Epithelial cell of proximal tubule (primary cell): Measurements from ENCODE around the gene OR56A1. TPM values are rescaled to one million over a fixed set of nuclear protein-coding genes. Genes with fewer than 3 reads are reported as not detected.

Experiments used
- DNase-seq: peaks from one replicate; pipeline ENCODE4 v3.0.0-alpha.2; 2011; ENCODE audit warnings: low read depth
- H3K4me3 ChIP-seq: 2 replicates; pipeline ENCODE4 v1.5.1; 2011; ENCODE audit warnings: low read depth, mild to moderate bottlenecking, low read length
- total RNA-seq: library from RNA; depleted of rRNA; stranded (reverse); fragments of >200 nt; gene quantifications from 2 replicates; pipeline ENCODE4 v1.2.3, GENCODE V29; 2015
- TF ChIP-seq, protein P1 (sequence below): conservative IDR thresholded peaks from 2 replicates; pipeline ENCODE4 v1.5.1; 2012; ENCODE audit warnings: low read depth, mild to moderate bottlenecking, low read length

The OR56A1 gene
- total RNA-seq, 1 donor from 2014 or later, result not detected

DNA sequence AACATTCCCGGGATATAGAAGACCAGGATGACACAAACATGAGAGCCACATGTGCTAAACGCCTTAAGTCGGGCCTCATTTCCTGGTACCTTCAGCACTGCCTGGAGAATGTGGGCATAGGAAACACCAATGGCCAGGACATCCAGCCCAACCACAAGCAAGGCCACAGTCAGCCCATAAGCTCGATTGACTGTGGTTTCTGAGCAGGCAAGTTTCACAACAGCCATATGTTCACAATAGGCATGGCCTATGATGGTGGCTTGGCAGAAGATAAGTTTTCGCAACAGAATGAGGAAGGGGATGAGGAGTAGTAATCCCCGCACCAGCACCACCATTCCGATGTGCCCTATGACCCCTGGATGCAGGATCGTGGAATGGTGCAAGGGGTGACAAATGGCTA lies 26.9 kb upstream of the OR56A1 start:
- H3K4me3 ChIP-seq, result no peak overlapping the region
- TF ChIP-seq, protein P1, sequence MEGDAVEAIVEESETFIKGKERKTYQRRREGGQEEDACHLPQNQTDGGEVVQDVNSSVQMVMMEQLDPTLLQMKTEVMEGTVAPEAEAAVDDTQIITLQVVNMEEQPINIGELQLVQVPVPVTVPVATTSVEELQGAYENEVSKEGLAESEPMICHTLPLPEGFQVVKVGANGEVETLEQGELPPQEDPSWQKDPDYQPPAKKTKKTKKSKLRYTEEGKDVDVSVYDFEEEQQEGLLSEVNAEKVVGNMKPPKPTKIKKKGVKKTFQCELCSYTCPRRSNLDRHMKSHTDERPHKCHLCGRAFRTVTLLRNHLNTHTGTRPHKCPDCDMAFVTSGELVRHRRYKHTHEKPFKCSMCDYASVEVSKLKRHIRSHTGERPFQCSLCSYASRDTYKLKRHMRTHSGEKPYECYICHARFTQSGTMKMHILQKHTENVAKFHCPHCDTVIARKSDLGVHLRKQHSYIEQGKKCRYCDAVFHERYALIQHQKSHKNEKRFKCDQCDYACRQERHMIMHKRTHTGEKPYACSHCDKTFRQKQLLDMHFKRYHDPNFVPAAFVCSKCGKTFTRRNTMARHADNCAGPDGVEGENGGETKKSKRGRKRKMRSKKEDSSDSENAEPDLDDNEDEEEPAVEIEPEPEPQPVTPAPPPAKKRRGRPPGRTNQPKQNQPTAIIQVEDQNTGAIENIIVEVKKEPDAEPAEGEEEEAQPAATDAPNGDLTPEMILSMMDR, result no peak
- DNase-seq, result no peak

DNA sequence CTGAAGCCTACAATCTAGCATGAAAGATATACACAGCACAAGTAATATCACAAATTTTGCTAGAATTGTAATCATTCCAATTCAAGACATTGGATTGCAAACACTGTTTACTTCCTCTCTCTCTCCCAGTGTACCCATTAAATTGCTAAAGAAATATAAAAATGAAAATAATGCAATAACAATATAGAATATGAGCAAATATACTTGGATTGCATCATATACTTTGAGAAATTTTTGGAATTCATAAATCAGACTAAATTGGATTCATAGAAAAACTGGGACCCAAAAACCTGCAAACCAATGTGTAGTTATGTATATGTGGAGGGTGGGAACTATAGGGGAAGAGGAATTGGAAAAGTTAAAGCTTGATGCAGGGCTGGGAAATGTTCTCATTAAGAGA lies 25.0 kb upstream of the OR56A1 start:
- DNase-seq, result no peak

DNA sequence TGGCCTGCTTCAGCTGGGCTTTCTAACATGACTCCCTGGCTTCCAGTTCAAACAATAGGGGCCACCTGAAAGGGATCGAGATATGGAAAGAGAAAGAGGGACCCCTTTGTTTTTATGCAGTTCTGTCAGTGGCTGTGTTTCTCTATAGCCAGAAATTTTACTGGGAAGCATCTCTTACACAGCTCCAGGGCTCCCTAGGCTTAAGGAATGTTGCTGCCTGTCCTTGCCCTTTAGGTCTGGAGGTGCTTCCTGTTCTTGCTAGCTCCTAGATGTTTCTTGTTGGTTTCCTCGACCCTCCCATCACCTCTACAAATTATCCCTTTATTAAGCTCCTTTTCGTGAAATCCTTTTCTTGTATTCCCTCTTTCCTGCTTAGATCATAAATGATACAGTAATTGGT lies 21.8 kb upstream of the OR56A1 start:
- DNase-seq, result no peak
- TF ChIP-seq, protein P1, result no peak
- H3K4me3 ChIP-seq, result no peak overlapping the region

More for the DNA sequence above, 25.0 kb upstream of the OR56A1 start:
- TF ChIP-seq, protein P1, result no peak
- H3K4me3 ChIP-seq, result no peak overlapping the region

DNA sequence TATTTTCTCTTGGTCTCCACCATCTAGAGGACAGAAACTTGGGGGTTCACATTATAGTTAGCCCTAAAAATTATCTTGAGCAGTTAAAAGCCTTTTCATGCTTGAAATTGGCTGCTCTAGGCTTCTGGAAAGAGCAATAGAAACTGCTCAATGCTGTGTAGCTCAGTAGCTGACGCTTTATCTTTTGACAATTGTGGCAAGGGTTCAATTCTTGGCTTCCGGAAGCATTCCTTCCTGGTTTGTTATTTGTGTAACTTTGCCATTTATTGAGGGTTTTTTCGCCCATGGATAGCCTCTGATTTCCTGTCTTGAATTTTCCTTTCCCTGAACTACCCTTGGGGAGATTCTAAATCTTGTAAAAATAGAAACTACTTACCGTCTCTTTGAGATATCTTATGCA lies 10.3 kb upstream of the OR56A1 start:
- no peak overlapping the region for H3K4me3 ChIP-seq
- DNase-seq, result no peak
- TF ChIP-seq, protein P1, result no peak

DNA sequence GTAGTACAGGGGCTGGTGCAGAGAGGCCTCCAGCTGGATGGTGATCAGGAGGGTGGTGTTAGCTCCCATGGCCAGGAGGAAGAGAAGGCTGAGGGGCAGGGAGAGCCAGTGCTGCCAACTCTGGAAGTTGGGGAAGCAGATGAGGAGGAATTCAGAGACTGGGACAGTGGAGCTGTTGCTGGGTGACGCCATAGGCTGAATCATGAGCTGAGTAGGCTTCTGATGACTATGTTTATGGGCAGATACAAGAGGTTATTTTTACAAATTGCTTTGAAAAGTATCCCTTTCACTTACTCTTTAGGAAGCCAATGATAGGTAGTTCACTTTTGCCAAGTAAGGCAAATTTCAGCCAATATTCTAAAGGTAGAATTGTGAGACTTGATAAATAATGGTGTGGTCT lies 3.1 kb downstream of the OR56A1 start:
- DNase-seq, result no peak
- TF ChIP-seq, protein P1, result no peak
- no peak overlapping the region for H3K4me3 ChIP-seq

DNA sequence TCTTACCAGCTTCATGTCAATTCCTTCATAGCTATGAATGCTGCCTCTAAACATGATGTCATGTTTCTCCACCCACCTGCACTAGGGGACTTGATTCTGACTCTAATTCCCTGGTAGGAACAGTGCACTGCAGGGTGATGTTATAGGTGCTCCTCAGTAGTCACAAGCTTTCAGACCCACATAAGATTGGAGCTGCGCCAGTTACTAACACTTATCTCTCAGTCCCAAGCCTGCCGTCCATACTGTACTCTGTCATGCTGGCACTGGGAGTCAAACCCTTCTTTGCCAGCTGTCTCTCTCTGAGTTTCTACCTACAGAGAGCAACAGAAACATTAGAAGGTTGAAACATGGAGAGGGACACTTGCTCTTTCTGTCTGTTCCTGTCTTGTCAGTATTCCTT lies 5.5 kb downstream of the OR56A1 start:
- TF ChIP-seq, protein P1, result no peak
- H3K4me3 ChIP-seq, result no peak overlapping the region
- DNase-seq, result no peak

DNA sequence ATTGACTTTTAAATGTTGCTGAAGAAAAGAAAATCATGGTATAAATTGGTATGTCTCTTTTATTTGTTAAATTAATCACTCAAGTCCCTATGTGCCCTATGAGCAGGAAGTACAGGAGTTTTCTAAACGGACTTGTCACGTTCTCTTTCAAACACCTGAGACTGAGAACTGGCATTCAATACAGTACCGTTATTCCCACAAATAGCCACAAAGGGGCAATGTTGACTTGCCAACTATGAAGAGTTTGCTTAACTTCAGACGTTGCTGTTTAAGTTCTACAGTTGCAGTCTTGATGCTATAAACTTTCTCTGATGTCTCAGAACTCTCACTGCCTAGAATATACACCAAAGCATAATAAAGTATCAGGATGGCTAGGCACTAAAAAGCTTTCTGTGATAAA lies 7.6 kb downstream of the OR56A1 start:
- DNase-seq, result peak; percentile 16
- TF ChIP-seq, protein P1, result peak; percentile 71
- H3K4me3 ChIP-seq, result no peak overlapping the region
